IMR-90 (cell line): Measurements from ENCODE around the gene KDM4B. TPM values are rescaled to one million over a fixed set of nuclear protein-coding genes. Genes with fewer than 3 reads are reported as not detected.
A peak's percentile ranks its signal among the peaks of the same experiment; 100 is the strongest.
"Not testable (repeated sequence)": the region's sequence is repeated elsewhere in the genome, so short reads cannot be mapped to it uniquely, and the experiment has no call there.

Experiments used
- ATAC-seq: fragments of 200-7000 bp; cut with Tn5 transposase; 2 replicates; pipeline ENCODE4 v1.9.1; 2020; ENCODE audit warnings: low read depth, mild to moderate bottlenecking, moderate library complexity
- BruUV-seq: library from RNA; stranded (reverse); fragments of 400-500 nt; replicated peaks from 2 replicates; lab custom pipeline; 2021; lab: Mats Ljungman, UMichigan
- CTCF ChIA-PET: fragments of 300-600 bp; formaldehyde crosslinking; extraction: SDS; loops from one replicate; lab custom pipeline; 2021; ENCODE audit warnings: antibody characterized with exemption; lab: Yijun Ruan, JAX
- POLR2A ChIA-PET: fragments of 300-600 bp; sonication (Branson Sonifier 250); formaldehyde crosslinking; loops from one replicate; lab custom pipeline; 2022; ENCODE audit warnings: antibody characterized with exemption; ENCODE audit not compliant: unreplicated experiment; lab: Charles Lee
- DNase-seq: peaks from one replicate; pipeline ENCODE4 v3.0.0; 2013
- H2AFZ ChIP-seq: replicated peaks from 2 replicates; pipeline ENCODE3; 2013; ENCODE audit warnings: low read length, mild to moderate bottlenecking; ENCODE audit not compliant: poor library complexity
- H2AK5ac ChIP-seq: 2 replicates; pipeline ENCODE4 v1.6.1; 2013; ENCODE audit warnings: low read depth, low read length, inconsistent platforms
- H2AK9ac ChIP-seq: replicated peaks from 2 replicates; pipeline ENCODE3; 2013; ENCODE audit warnings: mild to moderate bottlenecking, low read depth, low read length, moderate library complexity; ENCODE audit not compliant: poor library complexity
- H2BK120ac ChIP-seq: 2 replicates; pipeline ENCODE4 v1.6.1; 2013; ENCODE audit warnings: low read depth, low read length, inconsistent platforms
- H2BK15ac ChIP-seq: 3 replicates; pipeline ENCODE4 v1.6.1; 2013; ENCODE audit warnings: low read depth, low read length, inconsistent platforms
- H2BK20ac ChIP-seq: 2 replicates; pipeline ENCODE4 v1.6.1; 2013; ENCODE audit warnings: low read depth, mild to moderate bottlenecking, inconsistent platforms, low read length, moderate library complexity
- H2BK5ac ChIP-seq: 2 replicates; pipeline ENCODE4 v1.6.1; 2013; ENCODE audit warnings: mild to moderate bottlenecking, low read depth, low read length, inconsistent platforms; ENCODE audit not compliant: poor library complexity, severe bottlenecking
- H3K14ac ChIP-seq: replicated peaks from 2 replicates; pipeline ENCODE4 v1.6.1; 2013; ENCODE audit warnings: low read depth, low read length, inconsistent platforms
- H3K18ac ChIP-seq: 2 replicates; pipeline ENCODE4 v1.6.1; 2013; ENCODE audit warnings: low read depth, low read length, control low read depth
- H3K23ac ChIP-seq: 2 replicates; pipeline ENCODE4 v1.6.1; 2013; ENCODE audit warnings: low read depth, low read length, inconsistent platforms
- H3K27ac ChIP-seq: 2 replicates; pipeline ENCODE4 v1.5.1; 2013; ENCODE audit warnings: mild to moderate bottlenecking, control low read depth, low read length; ENCODE audit not compliant: insufficient read depth
- H3K27me3 ChIP-seq: 2 replicates; pipeline ENCODE4 v1.6.1; 2013; ENCODE audit warnings: low read length; ENCODE audit not compliant: control insufficient read depth, insufficient read depth
- H3K36me3 ChIP-seq: 2 replicates; pipeline ENCODE4 v1.6.1; 2013; ENCODE audit warnings: low read length, mixed read lengths; ENCODE audit not compliant: control insufficient read depth, insufficient read depth
- H3K4ac ChIP-seq: 2 replicates; pipeline ENCODE4 v1.6.1; 2013; ENCODE audit warnings: low read depth, low read length, inconsistent platforms
- H3K4me1 ChIP-seq: 2 replicates; pipeline ENCODE4 v1.6.1; 2013; ENCODE audit warnings: low read length, mixed read lengths; ENCODE audit not compliant: control insufficient read depth, insufficient read depth
- H3K4me2 ChIP-seq: 2 replicates; pipeline ENCODE4 v1.6.1; 2013; ENCODE audit warnings: low read depth, mild to moderate bottlenecking, control low read depth, low read length, moderate library complexity
- H3K4me3 ChIP-seq: 2 replicates; pipeline ENCODE4 v1.5.1; 2013; ENCODE audit warnings: low read depth, mild to moderate bottlenecking, control low read depth, low read length, moderate library complexity; ENCODE audit not compliant: insufficient read depth
- H3K56ac ChIP-seq: 2 replicates; pipeline ENCODE4 v1.6.1; 2013; ENCODE audit warnings: low read length, inconsistent platforms; ENCODE audit not compliant: insufficient read depth; ENCODE audit errors: extremely low read depth
- H3K79me1 ChIP-seq, 2 experiments: 2 replicates each; pipeline ENCODE4 v1.6.1; 2013; ENCODE audit warnings: low read length in 2 of 2, inconsistent platforms in 1 of 2, low read depth in 1 of 2
- H3K9ac ChIP-seq: 2 replicates; pipeline ENCODE4 v1.6.1; 2013; ENCODE audit warnings: low read depth, low read length, control low read depth
- H3K9me1 ChIP-seq: 2 replicates; pipeline ENCODE4 v1.6.1; 2013; ENCODE audit warnings: low read length, inconsistent platforms; ENCODE audit not compliant: insufficient read depth
- H3K9me3 ChIP-seq: 2 replicates; pipeline ENCODE4 v1.6.1; 2013; ENCODE audit warnings: low read length; ENCODE audit not compliant: control insufficient read depth, insufficient read depth
- H4K20me1 ChIP-seq: 2 replicates; pipeline ENCODE4 v1.6.1; 2013; ENCODE audit warnings: low read length, inconsistent platforms; ENCODE audit not compliant: insufficient read depth
- H4K5ac ChIP-seq: 2 replicates; pipeline ENCODE4 v1.6.1; 2013; ENCODE audit warnings: mild to moderate bottlenecking, low read depth, low read length, control low read depth
- H4K8ac ChIP-seq, 2 experiments: 2 replicates each; pipeline ENCODE4 v1.6.1; 2013; ENCODE audit warnings: low read depth in 2 of 2, low read length in 2 of 2, control low read depth in 1 of 2, inconsistent platforms in 1 of 2
- H4K91ac ChIP-seq: 2 replicates; pipeline ENCODE4 v1.6.1; 2013; ENCODE audit warnings: low read depth, low read length, inconsistent platforms; ENCODE audit not compliant: insufficient read depth
- RAD21 ChIP-seq: IDR thresholded peaks from 2 replicates; pipeline ENCODE4 v1.6.1; 2012; ENCODE audit warnings: low read length, improper control_type of control experiment
- SMC3 ChIP-seq: fragments of 150-350 bp; IDR thresholded peaks from 2 replicates; pipeline ENCODE4 v1.6.1; 2016; ENCODE audit warnings: low read depth, mild to moderate bottlenecking, antibody characterized with exemption, low read length, moderate library complexity
- WGBS, 2 experiments: methylation state at CpG; one replicate each; pipeline versions ENCODE4 v1.1.5 to v1.1.7; 2013; ENCODE audit warnings: missing lambda C conversion rate in 2 of 2; ENCODE audit not compliant: insufficient read length in 1 of 2; ENCODE audit errors: extremely low coverage in 2 of 2; 5-methylcytosine and 5-hydroxymethylcytosine counted together
- dilution Hi-C: fragments of 300-500 bp; cut with HindIII; formaldehyde crosslinking; loops from one replicate; pipeline ENCODE4 v1.14.3; 2018; ENCODE audit warnings: low sequenced_read_pairs; ENCODE audit not compliant: unreplicated experiment
- in situ Hi-C: fragments of 300-500 bp; cut with MboI; formaldehyde crosslinking; loops from 3 replicates; pipeline ENCODE4 v1.14.3; 2019; ENCODE audit warnings: low sequenced_read_pairs, inconsistent platforms, mixed read lengths
- intact Hi-C: fragments of 100-400 bp; cut with micrococcal nuclease; formaldehyde crosslinking; loops from 2 replicates; pipeline ENCODE4 v1.10.0; 2022
- polyA plus RNA-seq, 3 experiments: library from polyadenylated mRNA; depleted of rRNA; stranded (reverse); fragments of >200 nt; gene quantifications; 2 replicates each; pipeline ENCODE4 v1.2.3, GENCODE V29; 2012; ENCODE audit warnings: low replicate concordance in 1 of 3
- total RNA-seq: library from RNA; depleted of rRNA; stranded (reverse); fragments of >200 nt; gene quantifications from 2 replicates; pipeline ENCODE4 v1.2.3, GENCODE V29; 2012
- TF ChIP-seq, protein P1 (sequence below): conservative IDR thresholded peaks from 2 replicates; pipeline ENCODE4 v1.5.1; 2012; ENCODE audit warnings: mild to moderate bottlenecking, low read depth, low read length, improper control_type of control experiment

KDM4B gene
- total and polyA plus RNA-seq, 2 of the 4 experiments (the other 2 are of a cell fraction): 5.0 to 17.9 TPM

DNA sequence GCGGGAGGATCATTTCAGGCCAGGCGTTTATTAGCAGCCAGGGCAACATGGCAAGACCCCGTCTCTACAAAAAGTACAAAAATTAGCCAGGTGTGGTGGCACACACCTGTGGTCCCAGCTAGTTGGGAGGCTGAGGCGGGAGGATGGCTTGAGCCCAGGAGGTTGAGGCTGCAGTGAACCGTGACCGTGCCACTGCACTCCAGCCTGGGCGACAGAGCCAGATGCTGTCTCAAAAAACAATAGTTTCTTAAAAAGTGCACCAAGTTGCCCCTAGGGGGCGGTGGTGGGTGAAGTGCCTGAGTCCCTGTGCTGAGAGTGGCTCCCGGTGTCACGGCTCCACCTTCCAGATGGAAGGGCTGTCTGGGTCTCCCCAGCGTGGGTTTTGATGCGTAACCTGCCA lies 60.7 kb downstream of the KDM4B start:
- Histone ChIP-seq H3K9me1 (peaks cover 16% of the 10 kb centered on the region), H3K79me1 (peaks cover 22 to 89% of the 10 kb centered on the region in 2 experiments; a peak in 3 of 4 replicates), H3K4me1 (peaks cover 15% of the 10 kb centered on the region), H4K20me1 (peaks cover 81% of the 10 kb centered on the region), H2AK5ac (0 out of 2 replicates have a peak overlapping the region, but pooled peaks have one; percentile 4), H3K36me3 (peaks cover 17% of the 10 kb centered on the region)
- H3K9ac ChIP-seq, H3K14ac ChIP-seq, H2BK20ac ChIP-seq, H3K56ac ChIP-seq, H4K91ac ChIP-seq, H3K4me3 ChIP-seq, H4K5ac ChIP-seq, H4K8ac ChIP-seq, BruUV-seq, H2AFZ ChIP-seq, H3K4ac ChIP-seq, H3K9me3 ChIP-seq, H2BK15ac ChIP-seq, H3K4me2 ChIP-seq, H3K23ac ChIP-seq, H2BK120ac ChIP-seq, H2BK5ac ChIP-seq, H3K27ac ChIP-seq, in situ Hi-C loops, intact Hi-C loops, H2AK9ac ChIP-seq, H3K18ac ChIP-seq, H3K27me3 ChIP-seq, POLR2A ChIA-PET, CTCF ChIA-PET, dilution Hi-C loops: not testable (repeated sequence)
- 100% methylated on average over 4 of the region's 12 CpGs; no CpG with 5 or more reads in 1 of the 2 experiments for WGBS, 2 experiments
- peak; percentile 36; the same call in 1 of the 2 replicates for TF ChIP-seq SMC3
- TF ChIP-seq RAD21: peak; percentile 38
- TF ChIP-seq, protein P1, sequence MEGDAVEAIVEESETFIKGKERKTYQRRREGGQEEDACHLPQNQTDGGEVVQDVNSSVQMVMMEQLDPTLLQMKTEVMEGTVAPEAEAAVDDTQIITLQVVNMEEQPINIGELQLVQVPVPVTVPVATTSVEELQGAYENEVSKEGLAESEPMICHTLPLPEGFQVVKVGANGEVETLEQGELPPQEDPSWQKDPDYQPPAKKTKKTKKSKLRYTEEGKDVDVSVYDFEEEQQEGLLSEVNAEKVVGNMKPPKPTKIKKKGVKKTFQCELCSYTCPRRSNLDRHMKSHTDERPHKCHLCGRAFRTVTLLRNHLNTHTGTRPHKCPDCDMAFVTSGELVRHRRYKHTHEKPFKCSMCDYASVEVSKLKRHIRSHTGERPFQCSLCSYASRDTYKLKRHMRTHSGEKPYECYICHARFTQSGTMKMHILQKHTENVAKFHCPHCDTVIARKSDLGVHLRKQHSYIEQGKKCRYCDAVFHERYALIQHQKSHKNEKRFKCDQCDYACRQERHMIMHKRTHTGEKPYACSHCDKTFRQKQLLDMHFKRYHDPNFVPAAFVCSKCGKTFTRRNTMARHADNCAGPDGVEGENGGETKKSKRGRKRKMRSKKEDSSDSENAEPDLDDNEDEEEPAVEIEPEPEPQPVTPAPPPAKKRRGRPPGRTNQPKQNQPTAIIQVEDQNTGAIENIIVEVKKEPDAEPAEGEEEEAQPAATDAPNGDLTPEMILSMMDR: peak; percentile 64
- ATAC-seq (peak; percentile 36), DNase-seq (peak; percentile 36)
